Islet of Langerhans (tissue), 1 donor: ENCODE data around the gene FOXA3.
A peak's percentile ranks its signal among the peaks of the same experiment; 100 is the strongest.

Experiments used
- FAIRE-seq: peaks from one replicate; lab custom pipeline; 2011; peaks lifted over from hg19 to GRCh38; lab: Jason Lieb, UNC

FOXA3 gene

GRCh38 chr19:45874620-45874966, 10.5 kb downstream of the FOXA3 start:
- FAIRE-seq = no peak

GRCh38 chr19:45876161-45876410, 12.0 kb downstream of the FOXA3 start:
- FAIRE-seq = no peak

- no peak for FAIRE-seq
These were observed 12.5 kb downstream of the FOXA3 start for GRCh38 chr19:45876411-45877197.

GRCh38 chr19:45878043-45878794, 14.1 kb downstream of the FOXA3 start:
- no peak for FAIRE-seq

GRCh38 chr19:45879055-45879454, 14.9 kb downstream of the FOXA3 start:
- FAIRE-seq = no peak

GRCh38 chr19:45879971-45880370, 15.8 kb downstream of the FOXA3 start:
- FAIRE-seq = no peak

- peak; percentile 53 for FAIRE-seq
These were observed 17.2 kb downstream of the FOXA3 start for GRCh38 chr19:45881082-45881908.

GRCh38 chr19:45881909-45882528, 17.9 kb downstream of the FOXA3 start:
- peak; percentile 61 for FAIRE-seq

- FAIRE-seq = peak; percentile 43
These were observed 18.8 kb downstream of the FOXA3 start for GRCh38 chr19:45882652-45883585.

- FAIRE-seq = no peak
These were observed 19.4 kb downstream of the FOXA3 start for GRCh38 chr19:45883586-45883880.

- no peak for FAIRE-seq
These were observed 20.0 kb downstream of the FOXA3 start for GRCh38 chr19:45883881-45884681.

- no peak for FAIRE-seq
These were observed 20.8 kb downstream of the FOXA3 start for GRCh38 chr19:45884682-45885555.

GRCh38 chr19:45885556-45886426, 21.7 kb downstream of the FOXA3 start, which contains the start of gene IRF2BP1:
Gene IRF2BP1, minus strand, starts transcription at chr19:45886141. Its CDS starts 367 bp downstream, at chr19:45885774.
- FAIRE-seq = no peak

GRCh38 chr19:45886427-45887199, 22.5 kb downstream of the FOXA3 start:
- FAIRE-seq = peak; percentile 73

- peak; percentile 62 for FAIRE-seq
These were observed 23.1 kb downstream of the FOXA3 start for GRCh38 chr19:45887200-45887710.

- no peak for FAIRE-seq
These were observed 25.2 kb downstream of the FOXA3 start for GRCh38 chr19:45889210-45889885.

- no peak for FAIRE-seq
These were observed 26.8 kb downstream of the FOXA3 start for GRCh38 chr19:45890877-45891276.
